Esophagus muscularis mucosa (tissue), 4 donors: ENCODE results near the gene SEC23IP. TPM values are rescaled to one million over a fixed set of nuclear protein-coding genes. Genes with fewer than 3 reads are reported as not detected.

Experiments
- DNase-seq: peaks from one replicate; pipeline ENCODE4 v3.0.0-alpha.2; 2017; ENCODE audit errors: extremely low spot score
- H3K27ac ChIP-seq, 4 donors: fragments of 200-600 bp; sonication (generic); replicated peaks in 1 of 4; 1 replicate in 3 of 4; 2 replicates in 1 of 4; pipeline ENCODE4 v1.5.1; 2016 to 2019; ENCODE audit warnings: mild to moderate bottlenecking in 1 of 4
- H3K27me3 ChIP-seq, 4 donors: fragments of 200-600 bp; sonication (generic); one replicate each; pipeline versions ENCODE4 v1.5.1 to v1.6.0; 2016 to 2019
- H3K36me3 ChIP-seq, 4 donors: fragments of 200-600 bp; sonication (generic); one replicate each; pipeline ENCODE4 v1.5.1; 2016 to 2019
- H3K4me1 ChIP-seq, 4 donors: fragments of 200-600 bp; sonication (generic); one replicate each; pipeline ENCODE4 v1.5.1; 2016 to 2019
- H3K4me3 ChIP-seq, 4 donors: fragments of 200-600 bp; sonication (generic); 1 replicate in 2 of 4; 2 replicates in 2 of 4; pipeline ENCODE4 v1.5.1; 2016 to 2019; ENCODE audit warnings: mild to moderate bottlenecking in 4 of 4, moderate library complexity in 1 of 4
- H3K9me3 ChIP-seq, 4 donors: fragments of 200-600 bp; sonication (generic); 1 replicate in 3 of 4; 2 replicates in 1 of 4; pipeline ENCODE4 v1.5.1; 2016 to 2019
- CTCF ChIP-seq, 3 experiments: fragments of 200-600 bp in 2 of 3; fragments of 450-650 bp in 1 of 3; sonication (generic) in 2 of 3; IDR thresholded peaks; one replicate each; pipeline ENCODE4 v1.5.1; 2017 to 2019; ENCODE audit warnings: antibody characterized with exemption in 3 of 3, mild to moderate bottlenecking in 2 of 3, moderate library complexity in 1 of 3
- EP300 ChIP-seq: sonication (generic); formaldehyde crosslinking; IDR thresholded peaks from one replicate; pipeline ENCODE4 v1.6.1; 2017; ENCODE audit warnings: antibody characterized with exemption
- POLR2A ChIP-seq: fragments of 450-650 bp; IDR thresholded peaks from one replicate; pipeline ENCODE4 v1.6.1; 2017; ENCODE audit warnings: antibody characterized with exemption, moderate library complexity, mild to moderate bottlenecking, low read depth
- POLR2AphosphoS5 ChIP-seq, 2 donors: sonication (generic); formaldehyde crosslinking; IDR thresholded peaks; one replicate each; pipeline ENCODE4 v1.6.1; 2017; ENCODE audit warnings: antibody characterized with exemption in 2 of 2
- WGBS: methylation state at CpG from one replicate; pipeline ENCODE4 v1.1.5; 2018; 5-methylcytosine and 5-hydroxymethylcytosine counted together
- intact Hi-C: fragments of 100-400 bp; cut with DNase I; formaldehyde crosslinking; loops from one replicate; pipeline ENCODE4 v1.15.1; 2023
- total RNA-seq, 4 donors: library from RNA; depleted of rRNA; stranded (reverse); fragments of >200 nt; gene quantifications; one replicate each; pipeline versions ENCODE4 v1.1.0 to v1.2.1, GENCODE V29; 2016

SEC23IP gene
- total RNA-seq, 4 donors from 2014 or later: 22.4 to 29.9 (median 24.2) TPM

GRCh38 chr10:119859420-119860258, 32.9 kb upstream of the SEC23IP start:
- intact Hi-C loops: loop anchor here (2.0 to 10.0 kb wide), 3 partner anchors 112 to 255 kb away; no protein-coding TSS in a partner anchor

DNA sequence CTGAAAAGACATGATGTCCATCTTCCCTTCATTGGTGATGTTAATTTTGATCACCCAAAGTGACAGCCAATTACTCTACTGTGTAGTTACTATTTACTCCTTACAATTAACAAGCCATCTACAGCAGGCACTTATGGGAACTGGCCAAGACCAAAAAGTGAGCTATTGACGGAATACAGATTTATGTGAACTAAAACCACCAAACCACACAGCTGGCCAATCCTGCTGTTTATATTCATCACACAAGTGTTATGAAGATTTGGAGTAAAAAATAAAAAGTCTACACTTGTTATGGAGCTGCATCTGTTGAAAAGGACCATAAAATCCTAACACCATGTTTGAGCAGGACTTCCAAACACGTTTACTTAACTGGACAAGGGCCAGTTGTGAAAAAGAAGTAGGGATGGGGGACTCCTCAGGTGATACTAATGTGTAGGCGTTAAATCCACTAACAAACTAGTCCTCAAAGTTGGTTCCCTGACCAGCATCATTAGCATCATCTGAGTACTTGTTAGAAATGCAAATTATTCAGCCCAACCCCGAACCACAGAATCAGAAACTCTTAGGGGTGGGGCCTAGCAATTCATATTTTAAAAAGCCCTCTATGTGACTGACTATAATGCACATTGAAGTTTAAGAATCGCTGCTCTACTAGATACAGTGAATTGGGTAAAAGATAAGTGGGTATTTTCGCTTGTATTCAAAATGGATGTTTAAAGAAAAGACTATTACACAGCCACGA, 31.5 kb upstream of the SEC23IP start:
- Histone ChIP-seq H3K27ac (no peak overlapping the region), H3K36me3 (peaks cover under 1 to 21% (median 13%) of the 10 kb centered on the region in 4 donors), H3K27me3 (no peaks in the 10 kb centered on the region), H3K4me1 (peaks cover 7 to 26% (median 18%) of the 10 kb centered on the region in 4 donors), H3K9me3 (no peaks in the 10 kb centered on the region), H3K4me3 (no peak overlapping the region)
- no peak for DNase-seq
- intact Hi-C loops: no loop called here
- no peak for TF ChIP-seq EP300
- TF ChIP-seq POLR2A: no peak
- no peak for TF ChIP-seq CTCF (IDR thresholded peaks at IDR 0.05)
- TF ChIP-seq POLR2AphosphoS5 (IDR thresholded peaks at IDR 0.05): no peak
- 70% methylated on average over 7 of the region's 7 CpGs for WGBS

More at GRCh38 chr10:119859420-119860258, 32.9 kb upstream of the SEC23IP start:
- no peak for DNase-seq
- TF ChIP-seq CTCF (IDR thresholded peaks at IDR 0.05) (peak; percentile 62 to 68 (median 64)), EP300 (no peak)
- Histone ChIP-seq H3K27me3 (no peaks in the 10 kb centered on the region), H3K36me3 (peaks cover 6 to 35% (median 22%) of the 10 kb centered on the region in 4 donors), H3K4me3 (no peak overlapping the region), H3K27ac (no peak overlapping the region), H3K4me1 (peaks cover 7 to 26% (median 18%) of the 10 kb centered on the region in 4 donors), H3K9me3 (no peaks in the 10 kb centered on the region)
- WGBS: 81% methylated on average over 1 of the region's 1 CpG

GRCh38 chr10:119862524-119862923, 30.0 kb upstream of the SEC23IP start:
- intact Hi-C loops: no loop called here
- H3K4me1 ChIP-seq: peaks cover 7 to 26% (median 18%) of the 10 kb centered on the region in 4 donors
- DNase-seq: no peak
- no peaks in the 10 kb centered on the region for H3K27me3 ChIP-seq
- TF ChIP-seq POLR2AphosphoS5 (IDR thresholded peaks at IDR 0.05): no peak
- no peak for TF ChIP-seq EP300
- TF ChIP-seq POLR2A: no peak
- no peak for TF ChIP-seq CTCF (IDR thresholded peaks at IDR 0.05)
- peaks cover 0 to 9% (median 3%) of the 10 kb centered on the region in 4 donors for H3K36me3 ChIP-seq
- no peaks in the 10 kb centered on the region for H3K9me3 ChIP-seq
- 67% methylated on average over 1 of the region's 1 CpG for WGBS
- H3K4me3 ChIP-seq: no peak overlapping the region
- no peak overlapping the region for H3K27ac ChIP-seq

DNA sequence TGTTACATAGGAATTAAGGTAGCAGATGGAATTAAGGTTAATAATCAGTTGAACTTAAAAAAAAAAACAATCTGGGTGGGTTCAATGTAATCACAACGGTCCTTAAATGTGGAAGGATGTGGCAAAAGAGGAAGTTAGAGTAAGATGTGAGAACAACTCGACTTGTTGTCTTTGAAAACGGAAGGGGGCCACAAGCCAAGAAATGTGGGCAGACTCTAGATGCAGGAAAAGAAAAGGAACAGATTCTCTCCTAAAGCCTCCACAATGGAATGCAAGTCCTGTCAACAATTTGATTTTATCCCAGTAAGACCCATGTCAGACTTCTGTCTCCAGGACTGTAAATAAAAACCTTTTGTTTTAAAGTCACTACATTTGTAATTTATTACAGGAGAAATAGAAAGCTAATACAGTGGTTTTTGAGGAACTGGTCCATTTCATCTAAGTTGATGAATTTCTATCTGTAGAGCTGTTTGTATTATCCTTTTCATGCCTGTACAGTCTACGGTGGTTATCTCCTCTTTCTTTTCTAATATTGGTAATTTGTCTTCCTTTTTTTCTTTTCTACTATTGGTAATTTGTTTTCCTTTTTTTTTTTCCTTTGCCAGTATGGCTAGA, 28.5 kb upstream of the SEC23IP start:
- no peak overlapping the region for H3K27ac ChIP-seq
- H3K4me3 ChIP-seq: no peak overlapping the region
- 62% methylated on average over 4 of the region's 4 CpGs for WGBS
- H3K36me3 ChIP-seq: no peaks in the 10 kb centered on the region
- no peaks in the 10 kb centered on the region for H3K9me3 ChIP-seq
- peaks cover 7 to 37% (median 23%) of the 10 kb centered on the region in 4 donors for H3K4me1 ChIP-seq
- TF ChIP-seq CTCF (IDR thresholded peaks at IDR 0.05) (no peak), POLR2A (no peak), POLR2AphosphoS5 (IDR thresholded peaks at IDR 0.05) (no peak), EP300 (no peak)
- intact Hi-C loops: no loop called here
- peak; percentile 2 for DNase-seq
- no peaks in the 10 kb centered on the region for H3K27me3 ChIP-seq
